Stimulated activated CD8-positive, alpha-beta memory T cell treated with anti-CD3 and anti-CD28 coated beads, Interleukin-15, amount 100 ng/mL, for 1 hour (primary cell): ENCODE results near the gene CFAP99.

ENCODE experiments used
- DNase-seq: peaks from one replicate; pipeline ENCODE4 v3.0.0-alpha.2; 2020; ENCODE audit warnings: low read depth

The CFAP99 gene

DNA sequence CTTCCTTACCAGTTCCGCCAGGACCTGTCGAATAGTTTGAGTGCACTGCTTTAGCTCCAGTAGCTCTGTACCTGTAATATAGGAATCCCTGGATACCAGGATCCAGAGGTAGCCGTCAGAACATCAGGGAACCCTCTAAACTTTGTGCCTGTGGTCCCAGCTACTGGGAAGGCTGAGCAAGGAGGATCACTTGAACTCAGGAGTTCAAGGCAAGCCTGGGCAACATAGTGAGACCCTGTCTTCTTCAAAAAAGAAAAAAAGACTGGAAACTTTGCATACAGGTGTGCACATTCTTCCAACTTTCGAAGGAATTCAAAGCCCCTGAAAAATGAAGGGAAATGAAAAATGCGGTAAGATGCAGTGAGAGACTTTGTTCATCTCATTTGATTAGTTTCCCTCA is 85.1 kb downstream of the CFAP99 start:
- no peak for DNase-seq

DNA sequence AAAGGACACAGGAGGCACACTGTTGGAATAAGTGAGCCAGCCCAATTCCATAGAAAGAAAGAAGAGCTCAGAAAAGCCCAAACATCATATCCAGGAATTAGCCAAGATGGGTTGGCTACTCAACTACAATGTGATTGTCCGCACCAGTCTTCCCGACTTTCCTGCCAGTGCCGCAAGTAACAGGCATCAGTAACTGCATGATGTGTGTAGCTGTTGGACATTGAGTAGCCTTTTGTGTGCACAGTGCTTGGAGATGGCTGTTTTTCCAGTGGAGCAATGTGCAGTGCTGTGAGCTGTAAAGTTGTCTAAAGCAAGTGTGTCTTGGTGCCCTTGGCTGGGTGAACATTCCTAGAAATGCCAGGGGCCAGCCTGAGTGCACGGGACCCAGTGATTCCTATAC is 88.5 kb downstream of the CFAP99 start:
- DNase-seq = no peak

DNA sequence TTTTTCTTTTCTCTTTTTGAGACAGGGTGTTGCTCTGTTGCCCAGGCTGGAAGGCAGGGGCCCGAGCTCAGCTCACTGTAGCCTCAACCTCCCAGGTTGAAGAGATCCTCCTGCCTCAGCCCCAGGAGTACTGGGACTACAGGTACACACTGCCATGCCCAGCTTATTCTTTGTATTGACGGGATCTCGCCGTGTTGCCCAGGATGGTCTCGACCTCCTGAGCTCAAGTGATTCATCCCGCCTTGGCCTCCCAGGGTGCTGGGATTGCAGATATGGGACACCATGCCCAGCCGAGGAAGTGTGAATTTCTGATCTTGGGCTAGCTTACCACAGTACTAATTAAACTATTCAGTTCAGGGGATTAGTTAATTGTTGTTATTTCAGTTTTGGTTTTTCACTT is 89.1 kb downstream of the CFAP99 start:
- no peak for DNase-seq

DNA sequence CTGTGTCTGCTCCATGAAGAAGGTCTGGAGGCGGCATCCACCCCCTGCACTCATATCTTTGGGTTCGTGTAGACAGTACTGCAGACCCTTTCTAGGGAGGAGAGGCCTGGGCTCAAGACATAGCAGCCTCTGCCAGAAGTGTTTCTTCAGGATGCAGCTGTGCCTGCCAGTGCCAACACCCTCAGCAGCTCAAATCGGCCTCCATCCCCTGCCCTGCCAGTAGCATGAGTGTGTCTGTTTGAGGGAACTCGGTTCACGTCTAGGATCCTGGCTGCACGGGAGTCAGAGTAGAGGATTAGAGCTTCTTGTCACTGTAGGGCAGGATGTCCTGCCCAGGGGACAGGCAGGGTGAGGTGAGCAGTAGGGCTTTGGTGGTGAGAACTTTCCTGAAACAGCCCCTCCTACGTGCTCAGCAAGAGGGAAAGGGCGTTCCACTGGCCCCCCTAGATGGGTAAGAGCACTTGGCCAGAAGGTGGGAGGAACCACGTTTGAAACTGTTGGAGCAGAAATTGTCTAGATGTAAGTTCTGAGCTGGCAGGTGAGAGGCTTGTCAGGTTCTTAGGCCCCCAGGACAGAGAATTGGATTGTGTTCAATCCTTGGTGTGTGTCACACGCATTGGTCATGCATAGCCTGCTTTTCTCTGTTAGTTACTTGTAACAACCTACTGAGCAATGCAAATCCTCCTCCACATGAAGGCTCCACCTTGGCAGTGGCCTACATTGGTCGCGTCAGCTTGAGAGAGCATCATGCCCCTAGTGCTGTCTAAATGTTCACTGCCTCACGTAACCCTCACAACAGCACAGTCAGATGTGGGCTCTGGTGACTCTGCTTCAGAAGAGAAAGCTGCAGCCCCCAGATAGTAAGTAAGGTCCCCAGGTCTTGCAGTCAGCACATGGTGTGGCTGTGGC is 91.8 kb downstream of the CFAP99 start:
- DNase-seq = no peak

DNA sequence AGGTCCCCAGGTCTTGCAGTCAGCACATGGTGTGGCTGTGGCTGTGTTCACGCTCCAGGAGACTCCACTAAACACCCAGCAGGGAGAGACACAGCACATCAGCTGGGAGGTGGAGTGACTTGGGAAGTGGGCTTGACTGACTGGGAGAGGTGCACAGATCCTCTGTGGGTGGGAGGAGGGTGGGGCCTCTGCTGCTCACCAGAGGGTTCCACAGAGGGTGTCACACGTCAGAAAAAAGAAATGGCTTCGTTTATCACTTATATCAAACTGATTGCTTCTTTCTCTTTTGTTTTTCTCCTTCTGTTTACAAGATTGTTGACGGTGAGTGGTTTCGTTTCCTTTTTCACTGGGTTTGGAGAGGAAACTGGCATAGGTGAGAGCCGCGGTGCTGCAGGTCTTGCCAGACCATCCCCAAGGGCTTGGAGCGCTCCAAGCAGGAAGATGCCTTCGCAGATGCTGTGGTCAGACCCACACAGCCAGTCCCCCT is 92.9 kb downstream of the CFAP99 start:
- no peak for DNase-seq
